ENCODE results near the gene SPEN.
"Not testable (repeated sequence)": the region's sequence is repeated elsewhere in the genome, so short reads cannot be mapped to it uniquely, and the experiment has no call there.

Gene SPEN

GRCh38 chr1:15834406-15835204, 12.9 kb upstream of the SPEN start:
- peak; percentile 85 to 87 for DNase-seq

GRCh38 chr1:15835205-15835740, 12.2 kb upstream of the SPEN start:
- no peak for DNase-seq

- peak; percentile 97 for DNase-seq
Measured at GRCh38 chr1:15835741-15836510, 11.6 kb upstream of the SPEN start.

- DNase-seq = not testable (repeated sequence)
Measured at GRCh38 chr1:15836511-15836771, 11.1 kb upstream of the SPEN start.

- peak in 1 of 2 donors; percentile 7 for DNase-seq
Measured at GRCh38 chr1:15836772-15837669, 10.5 kb upstream of the SPEN start.

GRCh38 chr1:15837931-15838330, 9.6 kb upstream of the SPEN start:
- no peak for DNase-seq

- DNase-seq = no peak
Measured at GRCh38 chr1:15838721-15839120, 8.8 kb upstream of the SPEN start.

GRCh38 chr1:15843826-15844572, 3.5 kb upstream of the SPEN start:
- DNase-seq = peak in 1 of 2 donors; percentile 74

- DNase-seq = not testable (repeated sequence)
Measured at GRCh38 chr1:15846056-15846455, 1.5 kb upstream of the SPEN start.

GRCh38 chr1:15847893-15848142, 311 bp downstream of the SPEN start:
- no peak for DNase-seq

GRCh38 chr1:15848143-15848928, 829 bp downstream of the SPEN start:
- DNase-seq = peak in 1 of 2 donors; percentile 49

GRCh38 chr1:15848929-15849774, 1.6 kb downstream of the SPEN start:
- peak; percentile 74 to 82 for DNase-seq

GRCh38 chr1:15849775-15850324, 2.3 kb downstream of the SPEN start:
- DNase-seq = peak; percentile 56 to 63

- DNase-seq = no peak
Measured at GRCh38 chr1:15850471-15851001, 3.0 kb downstream of the SPEN start.

GRCh38 chr1:15851210-15852035, 3.9 kb downstream of the SPEN start:
- DNase-seq = peak in 1 of 2 donors; percentile 70

- no peak for DNase-seq
Measured at GRCh38 chr1:15852036-15852827, 4.7 kb downstream of the SPEN start.

GRCh38 chr1:15852828-15853302, 5.4 kb downstream of the SPEN start:
- DNase-seq = no peak

GRCh38 chr1:15856888-15857287, 9.4 kb downstream of the SPEN start:
- DNase-seq = no peak
